HK-2 (cell line): ENCODE data around the gene GPR62.
"Not testable (repeated sequence)": the region's sequence is repeated elsewhere in the genome, so short reads cannot be mapped to it uniquely, and the experiment has no call there.

Experiments
- DNase-seq: peaks from one replicate; pipeline ENCODE4 v3.0.0-alpha.2; 2018; ENCODE audit not compliant: unreplicated experiment

GPR62 gene

GRCh38 chr3:51992017-51992682 lies 37.0 kb downstream of the GPR62 start:
- no peak for DNase-seq

- not testable (repeated sequence) for DNase-seq
Measured at GRCh38 chr3:51993657-51994056, 38.5 kb downstream of the GPR62 start.

GRCh38 chr3:51994530-51994929 lies 39.3 kb downstream of the GPR62 start:
- DNase-seq, result no peak

GRCh38 chr3:51995346-51996163 lies 40.4 kb downstream of the GPR62 start, which contains the start of gene RPL29:
RPL29 (minus strand) TSS chr3:51995895; CDS start chr3:51995461, 434 bp downstream.
- DNase-seq, result peak; percentile 83

- DNase-seq, result no peak
Measured at GRCh38 chr3:51997172-51997571, 42.0 kb downstream of the GPR62 start.

GRCh38 chr3:51997935-51998596 lies 42.9 kb downstream of the GPR62 start:
- DNase-seq, result no peak

- DNase-seq, result no peak
Measured at GRCh38 chr3:51998774-51999173, 43.6 kb downstream of the GPR62 start.

- DNase-seq, result no peak
Measured at GRCh38 chr3:51999846-52000245, 44.7 kb downstream of the GPR62 start.

GRCh38 chr3:52001443-52001974 lies 46.3 kb downstream of the GPR62 start:
- peak; percentile 74 for DNase-seq

GRCh38 chr3:52002748-52003147 lies 47.6 kb downstream of the GPR62 start:
- no peak for DNase-seq

GRCh38 chr3:52004163-52004787 lies 49.1 kb downstream of the GPR62 start:
- no peak for DNase-seq

- DNase-seq, result no peak
Measured at GRCh38 chr3:52004906-52005395, 49.8 kb downstream of the GPR62 start.

- no peak for DNase-seq
Measured at GRCh38 chr3:52005571-52005986, 50.4 kb downstream of the GPR62 start.

GRCh38 chr3:52006017-52006819 lies 51.0 kb downstream of the GPR62 start:
- DNase-seq, result no peak

GRCh38 chr3:52006820-52007133 lies 51.6 kb downstream of the GPR62 start:
- DNase-seq, result no peak
